Activated CD4-positive, alpha-beta memory T cell treated with anti-CD3 and anti-CD28 coated beads, Interleukin-2, amount 10 ng/mL, durations not matched to agents 7 days and 5 days (primary cell): ENCODE results near the gene FILIP1L. TPM values are rescaled to one million over a fixed set of nuclear protein-coding genes. Genes with fewer than 3 reads are reported as not detected.

Experiments
- CTCF ChIA-PET: fragments of 350-600 bp; sonication (Branson Sonifier 250); formaldehyde crosslinking; loops from one replicate; lab custom pipeline; 2021; ENCODE audit warnings: antibody characterized with exemption, inconsistent platforms; lab: Charles Lee
- POLR2A ChIA-PET: fragments of 350-600 bp; sonication (Branson Sonifier 250); formaldehyde crosslinking; loops from one replicate; lab custom pipeline; 2021; ENCODE audit warnings: antibody characterized with exemption; lab: Charles Lee
- DNase-seq: peaks from one replicate; pipeline ENCODE4 v3.0.0-alpha.2; 2020
- H3K27ac Mint-ChIP-seq: one replicate; pipeline ENCODE4 v1.8.0; 2021; ENCODE audit warnings: mild to moderate bottlenecking, mixed read lengths
- H3K27me3 Mint-ChIP-seq: one replicate; pipeline ENCODE4 v1.8.0; 2021; ENCODE audit warnings: mixed read lengths
- H3K36me3 Mint-ChIP-seq: one replicate; pipeline ENCODE4 v1.8.0; 2021; ENCODE audit warnings: low read depth, mixed read lengths
- H3K4me1 Mint-ChIP-seq: one replicate; pipeline ENCODE4 v1.8.0; 2021; ENCODE audit warnings: mixed read lengths
- H3K4me3 Mint-ChIP-seq: one replicate; pipeline ENCODE4 v1.8.0; 2021; ENCODE audit warnings: mild to moderate bottlenecking, mixed read lengths
- H3K9me3 Mint-ChIP-seq: one replicate; pipeline ENCODE4 v1.8.0; 2021; ENCODE audit warnings: mixed read lengths
- total RNA-seq, 2 experiments: library from RNA; stranded (reverse); gene quantifications; one replicate each; pipeline ENCODE4 v1.2.3, GENCODE V29; 2021

Gene FILIP1L
- total RNA-seq, 2 experiments from 2014 or later = 1.9 to 2.0 TPM

- ChIA-PET POLR2A (interaction anchor here (1.9 to 2.9 kb wide), 2 partner anchors 9 to 11 kb away, joined by 7 to 21 read pairs; no protein-coding TSS in a partner anchor), CTCF (interaction anchor here (0.7 to 5.6 kb wide), 4 partner anchors 9 to 178 kb away, joined by 3 to 26 read pairs (median 10); no protein-coding TSS in a partner anchor)
- Mint-ChIP-seq H3K27ac (peak overlapping the region; percentile 10), H3K9me3 (peaks cover 4% of the 10 kb centered on the region), H3K4me1 (peaks cover 54% of the 10 kb centered on the region), H3K4me3 (no peak overlapping the region), H3K36me3 (peaks cover 47% of the 10 kb centered on the region), H3K27me3 (no peaks in the 10 kb centered on the region)
- DNase-seq = no peak
Measured at GRCh38 chr3:100075851-100076730, 38.2 kb downstream of the FILIP1L start.

- no peak for DNase-seq
- Mint-ChIP-seq H3K4me3 (no peak overlapping the region), H3K4me1 (peaks cover 56% of the 10 kb centered on the region), H3K9me3 (peaks cover 4% of the 10 kb centered on the region), H3K36me3 (peaks cover 43% of the 10 kb centered on the region), H3K27ac (peak overlapping the region; percentile 38), H3K27me3 (no peaks in the 10 kb centered on the region)
- ChIA-PET CTCF (interaction anchor here (1.4 to 5.6 kb wide), 5 partner anchors 10 to 243 kb away, joined by 3 to 38 read pairs (median 13); no protein-coding TSS in a partner anchor), POLR2A (interaction anchor here (0.7 to 2.9 kb wide), 2 partner anchors 10 to 12 kb away, joined by 3 to 21 read pairs; no protein-coding TSS in a partner anchor)
Measured at GRCh38 chr3:100075196-100075595, 39.1 kb downstream of the FILIP1L start.

GRCh38 chr3:100073714-100074307, 40.5 kb downstream of the FILIP1L start:
- DNase-seq = no peak
- ChIA-PET CTCF (interaction anchor here (0.7 to 5.6 kb wide), 7 partner anchors 11 to 242 kb away, joined by 3 to 38 read pairs (median 7); no protein-coding TSS in a partner anchor), POLR2A (interaction anchor here (0.9 to 2.9 kb wide), 7 partner anchors 9 to 256 kb away, joined by 3 to 21 read pairs (median 3); partner anchors contain the start of gene CMSS1)
- Mint-ChIP-seq H3K36me3 (peaks cover 39% of the 10 kb centered on the region), H3K27ac (peak overlapping the region; percentile 91), H3K4me3 (peak overlapping the region; percentile 62), H3K4me1 (peaks cover 69% of the 10 kb centered on the region), H3K9me3 (peaks cover 4% of the 10 kb centered on the region), H3K27me3 (no peaks in the 10 kb centered on the region)

GRCh38 chr3:100073049-100073713, 41.1 kb downstream of the FILIP1L start:
- Mint-ChIP-seq H3K4me3 (peak overlapping the region; percentile 62), H3K36me3 (peaks cover 36% of the 10 kb centered on the region), H3K9me3 (peaks cover 4% of the 10 kb centered on the region), H3K4me1 (peaks cover 70% of the 10 kb centered on the region), H3K27ac (peak overlapping the region; percentile 91), H3K27me3 (no peaks in the 10 kb centered on the region)
- ChIA-PET POLR2A (interaction anchor here (0.9 to 2.9 kb wide), 7 partner anchors 9 to 255 kb away, joined by 3 to 21 read pairs (median 4); partner anchors contain the start of gene CMSS1), CTCF (interaction anchor here (0.9 to 5.6 kb wide), 4 partner anchors 12 to 181 kb away, joined by 3 to 38 read pairs (median 20); no protein-coding TSS in a partner anchor)
- DNase-seq = no peak

- POLR2A ChIA-PET = interaction anchor here (0.9 to 1.6 kb wide), 6 partner anchors 13 to 329 kb away, joined by 3 to 11 read pairs (median 4); partner anchors contain the start of genes CMSS1, LNP1, TBC1D23 and TOMM70
- peak; percentile 41 for DNase-seq
Measured at GRCh38 chr3:100072326-100073048, 41.8 kb downstream of the FILIP1L start.

GRCh38 chr3:100069472-100069871, 44.8 kb downstream of the FILIP1L start:
- no peak overlapping the region for H3K27ac Mint-ChIP-seq
- POLR2A ChIA-PET = interaction anchor here (1.2 to 2.1 kb wide), 4 partner anchors 20 to 191 kb away, joined by 3 to 11 read pairs (median 8); partner anchors contain the start of gene TBC1D23
- peaks cover 17% of the 10 kb centered on the region for H3K36me3 Mint-ChIP-seq
- CTCF ChIA-PET = interaction anchor here (0.6 to 4.1 kb wide), 19 partner anchors 11 to 520 kb away, joined by 3 to 91 read pairs (median 5); partner anchors contain the start of gene TBC1D23
- no peaks in the 10 kb centered on the region for H3K27me3 Mint-ChIP-seq
- no peak overlapping the region for H3K4me3 Mint-ChIP-seq
- H3K4me1 Mint-ChIP-seq = peaks cover 49% of the 10 kb centered on the region
- H3K9me3 Mint-ChIP-seq = peaks cover 4% of the 10 kb centered on the region
- no peak for DNase-seq

More at GRCh38 chr3:100072326-100073048, 41.8 kb downstream of the FILIP1L start:
- Mint-ChIP-seq H3K4me3 (peak overlapping the region; percentile 62), H3K4me1 (peaks cover 70% of the 10 kb centered on the region), H3K9me3 (peaks cover 4% of the 10 kb centered on the region), H3K27ac (peak overlapping the region; percentile 91), H3K36me3 (peaks cover 36% of the 10 kb centered on the region), H3K27me3 (no peaks in the 10 kb centered on the region)
- CTCF ChIA-PET = interaction anchor here (0.6 to 5.6 kb wide), 4 partner anchors 17 to 188 kb away, joined by 3 to 38 read pairs (median 18); partner anchors contain the start of gene TBC1D23

GRCh38 chr3:100068826-100069225, 45.5 kb downstream of the FILIP1L start:
- peaks cover 17% of the 10 kb centered on the region for H3K36me3 Mint-ChIP-seq
- H3K4me3 Mint-ChIP-seq = no peak overlapping the region
- ChIA-PET CTCF (interaction anchor here (0.6 to 4.1 kb wide), 25 partner anchors 10 to 521 kb away, joined by 3 to 91 read pairs (median 4); partner anchors contain the start of gene TBC1D23), POLR2A (interaction anchor here (0.7 to 2.1 kb wide), 5 partner anchors 20 to 192 kb away, joined by 3 to 11 read pairs (median 7); partner anchors contain the start of gene TBC1D23)
- no peak overlapping the region for H3K27ac Mint-ChIP-seq
- peak; percentile 87 for DNase-seq
- peaks cover 46% of the 10 kb centered on the region for H3K4me1 Mint-ChIP-seq
- no peaks in the 10 kb centered on the region for H3K27me3 Mint-ChIP-seq
- H3K9me3 Mint-ChIP-seq = peaks cover 4% of the 10 kb centered on the region

GRCh38 chr3:100067589-100067988, 46.7 kb downstream of the FILIP1L start:
- no peak overlapping the region for H3K27ac Mint-ChIP-seq
- DNase-seq = no peak
- no peaks in the 10 kb centered on the region for H3K27me3 Mint-ChIP-seq
- H3K4me1 Mint-ChIP-seq = peaks cover 36% of the 10 kb centered on the region
- H3K4me3 Mint-ChIP-seq = no peak overlapping the region
- ChIA-PET CTCF (interaction anchor here (1.6 to 4.1 kb wide), 4 partner anchors 91 to 236 kb away, joined by 4 to 91 read pairs (median 8); no protein-coding TSS in a partner anchor), POLR2A (no interaction called here)
- H3K36me3 Mint-ChIP-seq = peaks cover 16% of the 10 kb centered on the region
- H3K9me3 Mint-ChIP-seq = peaks cover 3% of the 10 kb centered on the region

GRCh38 chr3:100063929-100064461, 50.3 kb downstream of the FILIP1L start:
- Mint-ChIP-seq H3K4me1 (peaks cover 26% of the 10 kb centered on the region), H3K27ac (no peak overlapping the region), H3K27me3 (no peaks in the 10 kb centered on the region), H3K4me3 (no peak overlapping the region), H3K9me3 (no peaks in the 10 kb centered on the region), H3K36me3 (no peaks in the 10 kb centered on the region)
- DNase-seq = no peak
- POLR2A ChIA-PET = interaction anchor here (1.1 kb wide), 1 partner anchor 10 kb away, joined by 5 read pairs; no protein-coding TSS in a partner anchor
- CTCF ChIA-PET = interaction anchor here (0.5 to 1.6 kb wide), 5 partner anchors 24 to 331 kb away, joined by 3 to 13 read pairs (median 4); no protein-coding TSS in a partner anchor

GRCh38 chr3:100062665-100063064, 51.6 kb downstream of the FILIP1L start:
- H3K27ac Mint-ChIP-seq = no peak overlapping the region
- no peak overlapping the region for H3K4me3 Mint-ChIP-seq
- H3K4me1 Mint-ChIP-seq = peaks cover 22% of the 10 kb centered on the region
- POLR2A ChIA-PET = no interaction called here
- no peaks in the 10 kb centered on the region for H3K9me3 Mint-ChIP-seq
- H3K27me3 Mint-ChIP-seq = no peaks in the 10 kb centered on the region
- CTCF ChIA-PET = no interaction called here
- H3K36me3 Mint-ChIP-seq = no peaks in the 10 kb centered on the region
- no peak for DNase-seq
